BJ (cell line): ENCODE data around the gene CAMSAP1. TPM values are rescaled to one million over a fixed set of nuclear protein-coding genes. Genes with fewer than 3 reads are reported as not detected.
"Not testable (repeated sequence)": the region's sequence is repeated elsewhere in the genome, so short reads cannot be mapped to it uniquely, and the experiment has no call there.

Source experiments
- CTCF ChIA-PET: fragments of 350-600 bp; formaldehyde crosslinking; extraction: SDS; loops from one replicate; lab custom pipeline; 2021; ENCODE audit warnings: antibody characterized with exemption, inconsistent platforms; lab: Yijun Ruan, JAX
- POLR2A ChIA-PET: fragments of 300-600 bp; sonication (Branson Sonifier 250); formaldehyde crosslinking; extraction: SDS; loops from one replicate; lab custom pipeline; 2021; ENCODE audit warnings: antibody characterized with exemption; lab: Charles Lee
- DNase-seq: peaks from one replicate; pipeline ENCODE4 v3.0.0-alpha.2; 2011; ENCODE audit warnings: low read depth
- H3K27me3 ChIP-seq: 2 replicates; pipeline ENCODE4 v1.6.0; 2011; ENCODE audit warnings: low read length; ENCODE audit not compliant: control insufficient read depth, insufficient read depth
- H3K36me3 ChIP-seq: 2 replicates; pipeline ENCODE4 v1.5.1; 2011; ENCODE audit warnings: low read length; ENCODE audit not compliant: control insufficient read depth, insufficient read depth
- H3K4me3 ChIP-seq: 2 replicates; pipeline ENCODE4 v1.5.1; 2011; ENCODE audit warnings: low read depth, mild to moderate bottlenecking, control low read depth, low read length
- polyA plus RNA-seq: library from polyadenylated mRNA; depleted of rRNA; stranded (reverse); fragments of >200 nt; gene quantifications from 2 replicates; pipeline ENCODE4 v1.2.3, GENCODE V29; 2011
- TF ChIP-seq, protein P1 (sequence below): IDR thresholded peaks from 2 replicates; pipeline ENCODE4 v1.5.1; 2011; ENCODE audit warnings: low read depth, mild to moderate bottlenecking, control low read depth, inconsistent platforms, low read length, moderate library complexity; ENCODE audit not compliant: insufficient read depth

Gene CAMSAP1
- polyA plus RNA-seq, 1 experiment: 4.1 TPM

DNA sequence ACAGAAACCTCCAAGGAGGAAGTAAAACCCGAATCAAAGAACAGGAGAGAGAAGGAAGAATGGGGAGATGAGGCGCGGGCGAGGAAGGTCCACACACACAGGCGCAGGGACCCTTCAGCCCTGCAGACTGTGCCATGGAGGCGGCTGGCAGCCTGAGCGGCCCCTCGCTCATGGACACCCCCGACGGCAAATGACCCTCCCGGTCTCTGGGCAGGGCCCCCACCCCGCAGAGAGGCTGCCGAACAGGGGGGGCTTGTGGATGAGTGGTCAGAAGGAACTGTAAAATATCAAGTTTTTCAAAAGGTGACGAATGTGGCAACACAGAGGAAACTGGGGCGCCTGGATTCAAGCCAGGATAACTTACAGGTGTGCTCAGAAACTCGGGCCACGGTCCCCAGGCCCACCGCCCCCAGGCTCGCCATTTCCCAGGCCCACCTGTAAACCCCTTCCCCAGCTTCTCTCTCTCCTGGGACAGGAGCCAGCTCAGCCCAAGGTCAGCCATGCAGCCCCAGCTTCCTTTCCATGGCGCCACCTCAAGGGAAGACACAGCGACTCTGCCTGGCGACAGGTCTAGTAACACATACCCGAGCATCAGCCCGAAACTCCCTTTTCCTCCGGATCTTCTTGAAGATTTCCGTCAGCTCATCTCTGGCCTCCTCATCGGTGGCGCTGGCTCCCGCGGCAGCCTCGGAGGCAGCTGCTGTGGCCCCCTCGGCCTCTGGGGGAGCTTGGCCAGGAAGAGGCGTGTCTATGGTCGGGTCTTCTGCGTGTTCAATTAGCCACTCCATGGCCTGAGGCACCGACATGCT is 37.3 kb upstream of the CAMSAP1 start:
- POLR2A ChIA-PET: interaction anchor here (0.7 kb wide), 1 partner anchor 46 kb away, joined by 4 read pairs; no protein-coding TSS in a partner anchor
- Histone ChIP-seq H3K36me3 (peaks cover 27% of the 10 kb centered on the region), H3K4me3 (no peak overlapping the region), H3K27me3 (no peaks in the 10 kb centered on the region)
- no peak for DNase-seq
- TF ChIP-seq, protein P1, sequence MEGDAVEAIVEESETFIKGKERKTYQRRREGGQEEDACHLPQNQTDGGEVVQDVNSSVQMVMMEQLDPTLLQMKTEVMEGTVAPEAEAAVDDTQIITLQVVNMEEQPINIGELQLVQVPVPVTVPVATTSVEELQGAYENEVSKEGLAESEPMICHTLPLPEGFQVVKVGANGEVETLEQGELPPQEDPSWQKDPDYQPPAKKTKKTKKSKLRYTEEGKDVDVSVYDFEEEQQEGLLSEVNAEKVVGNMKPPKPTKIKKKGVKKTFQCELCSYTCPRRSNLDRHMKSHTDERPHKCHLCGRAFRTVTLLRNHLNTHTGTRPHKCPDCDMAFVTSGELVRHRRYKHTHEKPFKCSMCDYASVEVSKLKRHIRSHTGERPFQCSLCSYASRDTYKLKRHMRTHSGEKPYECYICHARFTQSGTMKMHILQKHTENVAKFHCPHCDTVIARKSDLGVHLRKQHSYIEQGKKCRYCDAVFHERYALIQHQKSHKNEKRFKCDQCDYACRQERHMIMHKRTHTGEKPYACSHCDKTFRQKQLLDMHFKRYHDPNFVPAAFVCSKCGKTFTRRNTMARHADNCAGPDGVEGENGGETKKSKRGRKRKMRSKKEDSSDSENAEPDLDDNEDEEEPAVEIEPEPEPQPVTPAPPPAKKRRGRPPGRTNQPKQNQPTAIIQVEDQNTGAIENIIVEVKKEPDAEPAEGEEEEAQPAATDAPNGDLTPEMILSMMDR: no peak
- CTCF ChIA-PET: interaction anchor here (1.5 kb wide), 1 partner anchor 147 kb away, joined by 3 read pairs; no protein-coding TSS in a partner anchor

DNA sequence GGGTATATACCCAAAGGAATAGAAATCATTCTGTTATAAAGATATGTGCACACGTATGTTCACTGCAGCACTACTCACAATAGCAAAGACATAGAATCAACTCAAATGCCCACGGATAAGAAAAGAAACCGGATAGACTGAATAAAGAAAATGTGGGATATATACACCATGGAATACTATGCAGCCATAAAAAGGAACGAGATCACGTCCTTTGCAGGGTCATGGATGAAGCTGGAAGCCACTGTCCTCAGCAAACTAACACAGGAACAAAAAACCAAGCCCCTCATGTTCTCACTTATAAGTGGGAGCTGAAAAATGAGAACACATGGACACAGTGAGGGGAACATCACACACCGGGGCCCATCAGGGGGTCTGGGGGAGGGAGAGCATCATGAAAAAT is 36.3 kb upstream of the CAMSAP1 start:
- POLR2A ChIA-PET, H3K27me3 ChIP-seq, DNase-seq, H3K4me3 ChIP-seq: not testable (repeated sequence)
- CTCF ChIA-PET: interaction anchor here (1.5 kb wide), 1 partner anchor 146 kb away, joined by 3 read pairs; no protein-coding TSS in a partner anchor
- H3K36me3 ChIP-seq: peaks cover 27% of the 10 kb centered on the region

DNA sequence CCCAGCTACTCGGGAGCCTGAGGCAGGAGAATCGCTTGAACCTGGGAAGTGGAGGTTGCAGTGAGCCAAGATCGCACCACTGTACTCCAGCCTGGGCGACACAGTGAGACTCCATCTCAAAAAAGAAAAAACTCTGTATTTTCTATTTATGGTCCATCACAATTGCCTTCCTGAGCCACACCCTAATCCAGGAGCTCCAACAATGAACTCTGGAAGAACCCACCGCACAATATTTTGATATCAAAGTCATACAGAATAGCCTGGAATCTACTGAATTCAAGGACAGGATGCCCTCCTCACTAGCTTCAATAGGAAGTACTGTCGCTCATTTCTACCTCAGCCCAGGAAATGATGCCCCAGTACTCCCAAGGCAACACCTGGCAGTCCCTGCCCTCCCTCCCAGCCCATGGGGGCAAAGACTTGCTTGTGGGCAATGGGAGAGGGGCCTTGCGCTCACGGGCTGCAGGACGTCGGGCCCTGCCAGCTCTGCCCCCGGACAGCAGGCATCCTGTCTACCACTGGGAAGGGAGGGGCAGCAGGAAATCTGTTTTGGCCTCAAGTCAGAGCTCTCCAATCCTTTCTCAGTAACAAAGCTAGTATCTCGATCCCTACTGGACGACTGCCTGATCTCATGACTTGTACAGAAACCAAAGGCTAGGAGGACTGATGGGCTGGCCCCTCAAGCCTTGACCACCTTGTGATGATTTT is 34.1 kb upstream of the CAMSAP1 start:
- Histone ChIP-seq H3K27me3 (no peaks in the 10 kb centered on the region), H3K36me3 (peaks cover 27% of the 10 kb centered on the region), H3K4me3 (no peak overlapping the region)
- ChIA-PET POLR2A (no interaction called here), CTCF (no interaction called here)
- TF ChIP-seq, protein P1: no peak
- no peak for DNase-seq

DNA sequence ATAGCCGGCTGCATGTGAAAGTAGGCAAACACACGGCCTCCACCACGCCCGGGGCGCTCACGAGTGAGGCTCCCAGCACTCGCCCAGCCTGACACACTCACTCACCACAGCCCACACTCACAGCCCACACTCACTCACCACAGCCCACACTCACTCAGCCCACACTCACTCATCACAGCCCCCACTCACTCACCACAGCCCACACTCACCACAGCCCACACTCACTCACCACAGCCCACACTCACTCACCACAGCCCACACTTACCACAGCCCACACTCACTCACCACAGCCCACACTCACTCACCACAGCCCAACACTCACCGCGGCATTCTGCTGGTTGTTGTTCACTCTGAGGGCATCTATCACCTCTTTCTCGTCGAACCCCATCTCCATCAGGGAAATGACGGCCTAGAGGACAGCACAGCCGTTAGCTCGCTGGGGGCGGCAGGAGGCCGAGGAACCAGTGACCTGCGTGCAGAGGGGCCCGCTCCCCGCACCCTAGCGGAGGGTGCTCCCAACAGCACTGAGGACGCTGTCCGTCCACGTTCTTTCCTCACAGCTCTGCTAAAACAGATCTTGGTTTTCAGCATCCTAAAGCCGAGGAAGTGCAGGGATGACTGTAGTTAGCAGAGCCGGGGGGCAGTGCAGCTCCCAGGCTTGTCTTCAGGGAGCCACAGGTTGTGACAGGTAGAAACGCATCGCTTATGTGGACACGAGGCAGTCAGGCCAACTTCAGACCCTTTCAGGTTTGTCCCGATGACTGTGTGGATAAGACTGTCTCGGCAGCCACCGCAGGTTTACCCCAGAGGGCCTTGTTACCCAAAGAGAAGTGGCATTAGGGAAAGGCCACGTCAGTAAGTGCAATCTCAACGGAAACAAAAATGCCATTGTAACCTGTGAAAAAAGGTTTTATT is 32.3 kb upstream of the CAMSAP1 start:
- ChIA-PET CTCF (no interaction called here), POLR2A (no interaction called here)
- TF ChIP-seq, protein P1: no peak
- Histone ChIP-seq H3K27me3 (no peaks in the 10 kb centered on the region), H3K4me3 (no peak overlapping the region), H3K36me3 (peaks cover 16% of the 10 kb centered on the region)
- DNase-seq: no peak

DNA sequence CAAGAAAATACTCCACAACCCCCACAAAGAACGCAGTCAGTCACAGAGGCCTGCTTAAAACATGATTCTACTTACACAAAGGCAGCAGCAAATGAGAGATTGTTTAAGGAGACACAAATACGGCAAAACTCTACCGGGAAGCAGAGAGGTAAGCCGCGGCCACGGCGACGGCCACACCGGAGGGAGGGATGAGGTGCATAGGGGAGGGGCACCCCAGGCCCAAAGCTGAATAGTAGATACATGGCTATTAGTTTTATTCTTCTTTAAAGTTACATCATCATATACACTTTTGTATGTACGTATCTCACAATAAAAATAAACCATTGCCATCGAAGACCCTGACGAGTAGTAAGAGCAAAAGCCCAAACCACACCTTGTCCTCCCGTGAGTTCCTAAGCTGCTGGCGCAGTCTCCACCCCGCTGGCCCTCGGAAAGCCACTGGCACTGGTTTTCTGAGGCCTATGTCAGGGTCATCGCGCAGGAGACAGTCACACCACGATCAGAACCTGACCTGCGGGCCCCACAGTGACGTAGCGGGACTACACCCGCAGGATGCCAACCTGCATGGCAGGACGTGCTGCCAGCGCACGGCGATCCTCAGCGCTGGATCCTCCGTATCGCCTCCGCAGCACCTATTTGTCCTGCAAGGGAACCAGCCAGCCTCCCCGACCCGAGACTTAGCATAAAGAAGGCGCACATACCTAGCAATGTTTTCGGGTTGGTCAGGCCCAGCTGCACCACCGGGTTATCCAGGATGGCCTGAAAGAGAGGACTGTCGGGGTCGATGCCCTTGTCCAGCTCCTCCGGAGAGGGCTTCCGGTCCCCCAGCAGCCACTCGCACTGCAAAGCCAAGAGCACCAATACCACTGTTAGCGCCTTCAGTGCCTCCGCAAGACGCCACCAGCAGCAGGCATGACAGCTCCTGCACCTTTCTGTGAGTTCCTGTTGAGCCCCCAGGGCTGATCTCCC is 30.5 kb upstream of the CAMSAP1 start:
- TF ChIP-seq, protein P1: no peak
- ChIA-PET CTCF (no interaction called here), POLR2A (no interaction called here)
- H3K27me3 ChIP-seq: no peaks in the 10 kb centered on the region
- H3K36me3 ChIP-seq: peaks cover 13% of the 10 kb centered on the region
- DNase-seq: no peak
- no peak overlapping the region for H3K4me3 ChIP-seq
